HL-60 (cell line): ENCODE measurements around the gene TP73.

Experiments used
- DNase-seq, 2 experiments: peaks; one replicate each; pipeline ENCODE4 v3.0.0-alpha.2; 2010 to 2020; ENCODE audit warnings: low read depth in 1 of 2, low spot score in 1 of 2
- H3K27ac ChIP-seq: fragments of 250-450 bp; sonication (Bioruptor Pico); replicated peaks from 2 replicates; pipeline ENCODE4 v1.5.1; 2020; ENCODE audit warnings: mild to moderate bottlenecking, moderate library complexity
- H3K27me3 ChIP-seq: fragments of 250-450 bp; sonication (Bioruptor Pico); 2 replicates; pipeline ENCODE4 v1.5.1; 2021; ENCODE audit warnings: mild to moderate bottlenecking, moderate library complexity; ENCODE audit not compliant: insufficient read depth, poor library complexity, severe bottlenecking
- H3K4me3 ChIP-seq: replicated peaks from 2 replicates; pipeline ENCODE4 v1.5.1; 2011; ENCODE audit warnings: mild to moderate bottlenecking, control low read depth, low read length; ENCODE audit not compliant: insufficient read depth
- GABPA ChIP-seq: IDR thresholded peaks from 2 replicates; pipeline ENCODE4 v1.6.1; 2012; ENCODE audit warnings: low read depth
- POLR2AphosphoS5 ChIP-seq: IDR thresholded peaks from 2 replicates; pipeline ENCODE4 v1.6.1; 2012; ENCODE audit warnings: low read depth
- SPI1 ChIP-seq: IDR thresholded peaks from 2 replicates; pipeline ENCODE4 v1.6.1; 2012; ENCODE audit warnings: low read depth, mild to moderate bottlenecking, borderline replicate concordance
- TF ChIP-seq, protein P1 (sequence below): IDR thresholded peaks from one replicate; pipeline ENCODE4 v1.5.1; 2011; ENCODE audit warnings: low read length, control low read depth, inconsistent platforms; ENCODE audit not compliant: insufficient read depth
- TF ChIP-seq, protein P2 (sequence below): IDR thresholded peaks from 2 replicates; pipeline ENCODE4 v1.6.1; 2012; ENCODE audit warnings: low read depth; ENCODE audit not compliant: insufficient replicate concordance

The TP73 gene

DNA sequence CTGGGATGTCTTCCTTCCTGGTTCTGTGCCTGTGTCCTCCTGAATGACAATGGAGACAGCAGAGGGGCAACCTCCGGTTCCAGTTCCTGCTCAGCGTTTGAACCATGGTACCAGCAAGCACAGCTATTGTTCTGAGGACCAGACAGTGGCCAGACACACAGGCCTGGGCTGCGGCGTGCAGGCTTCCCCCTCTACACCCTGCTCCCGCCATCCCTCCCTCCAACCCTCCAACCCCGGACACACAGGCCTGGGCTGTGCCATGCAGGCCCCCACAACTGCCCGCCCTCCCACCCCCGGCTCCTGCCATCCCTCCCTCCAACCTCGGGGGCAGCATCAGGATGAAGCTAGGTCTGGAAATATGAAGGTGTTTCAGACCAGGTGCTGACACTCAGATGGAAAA, 35.5 kb upstream of the TP73 start:
- Histone ChIP-seq H3K27ac (no peak overlapping the region), H3K27me3 (peaks cover 6% of the 10 kb centered on the region), H3K4me3 (no peak overlapping the region)
- TF ChIP-seq, protein P1, sequence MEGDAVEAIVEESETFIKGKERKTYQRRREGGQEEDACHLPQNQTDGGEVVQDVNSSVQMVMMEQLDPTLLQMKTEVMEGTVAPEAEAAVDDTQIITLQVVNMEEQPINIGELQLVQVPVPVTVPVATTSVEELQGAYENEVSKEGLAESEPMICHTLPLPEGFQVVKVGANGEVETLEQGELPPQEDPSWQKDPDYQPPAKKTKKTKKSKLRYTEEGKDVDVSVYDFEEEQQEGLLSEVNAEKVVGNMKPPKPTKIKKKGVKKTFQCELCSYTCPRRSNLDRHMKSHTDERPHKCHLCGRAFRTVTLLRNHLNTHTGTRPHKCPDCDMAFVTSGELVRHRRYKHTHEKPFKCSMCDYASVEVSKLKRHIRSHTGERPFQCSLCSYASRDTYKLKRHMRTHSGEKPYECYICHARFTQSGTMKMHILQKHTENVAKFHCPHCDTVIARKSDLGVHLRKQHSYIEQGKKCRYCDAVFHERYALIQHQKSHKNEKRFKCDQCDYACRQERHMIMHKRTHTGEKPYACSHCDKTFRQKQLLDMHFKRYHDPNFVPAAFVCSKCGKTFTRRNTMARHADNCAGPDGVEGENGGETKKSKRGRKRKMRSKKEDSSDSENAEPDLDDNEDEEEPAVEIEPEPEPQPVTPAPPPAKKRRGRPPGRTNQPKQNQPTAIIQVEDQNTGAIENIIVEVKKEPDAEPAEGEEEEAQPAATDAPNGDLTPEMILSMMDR: no peak
- TF ChIP-seq GABPA (no peak), SPI1 (no peak), POLR2AphosphoS5 (no peak)
- TF ChIP-seq, protein P2, sequence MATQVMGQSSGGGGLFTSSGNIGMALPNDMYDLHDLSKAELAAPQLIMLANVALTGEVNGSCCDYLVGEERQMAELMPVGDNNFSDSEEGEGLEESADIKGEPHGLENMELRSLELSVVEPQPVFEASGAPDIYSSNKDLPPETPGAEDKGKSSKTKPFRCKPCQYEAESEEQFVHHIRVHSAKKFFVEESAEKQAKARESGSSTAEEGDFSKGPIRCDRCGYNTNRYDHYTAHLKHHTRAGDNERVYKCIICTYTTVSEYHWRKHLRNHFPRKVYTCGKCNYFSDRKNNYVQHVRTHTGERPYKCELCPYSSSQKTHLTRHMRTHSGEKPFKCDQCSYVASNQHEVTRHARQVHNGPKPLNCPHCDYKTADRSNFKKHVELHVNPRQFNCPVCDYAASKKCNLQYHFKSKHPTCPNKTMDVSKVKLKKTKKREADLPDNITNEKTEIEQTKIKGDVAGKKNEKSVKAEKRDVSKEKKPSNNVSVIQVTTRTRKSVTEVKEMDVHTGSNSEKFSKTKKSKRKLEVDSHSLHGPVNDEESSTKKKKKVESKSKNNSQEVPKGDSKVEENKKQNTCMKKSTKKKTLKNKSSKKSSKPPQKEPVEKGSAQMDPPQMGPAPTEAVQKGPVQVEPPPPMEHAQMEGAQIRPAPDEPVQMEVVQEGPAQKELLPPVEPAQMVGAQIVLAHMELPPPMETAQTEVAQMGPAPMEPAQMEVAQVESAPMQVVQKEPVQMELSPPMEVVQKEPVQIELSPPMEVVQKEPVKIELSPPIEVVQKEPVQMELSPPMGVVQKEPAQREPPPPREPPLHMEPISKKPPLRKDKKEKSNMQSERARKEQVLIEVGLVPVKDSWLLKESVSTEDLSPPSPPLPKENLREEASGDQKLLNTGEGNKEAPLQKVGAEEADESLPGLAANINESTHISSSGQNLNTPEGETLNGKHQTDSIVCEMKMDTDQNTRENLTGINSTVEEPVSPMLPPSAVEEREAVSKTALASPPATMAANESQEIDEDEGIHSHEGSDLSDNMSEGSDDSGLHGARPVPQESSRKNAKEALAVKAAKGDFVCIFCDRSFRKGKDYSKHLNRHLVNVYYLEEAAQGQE: no peak
- DNase-seq: no peak

DNA sequence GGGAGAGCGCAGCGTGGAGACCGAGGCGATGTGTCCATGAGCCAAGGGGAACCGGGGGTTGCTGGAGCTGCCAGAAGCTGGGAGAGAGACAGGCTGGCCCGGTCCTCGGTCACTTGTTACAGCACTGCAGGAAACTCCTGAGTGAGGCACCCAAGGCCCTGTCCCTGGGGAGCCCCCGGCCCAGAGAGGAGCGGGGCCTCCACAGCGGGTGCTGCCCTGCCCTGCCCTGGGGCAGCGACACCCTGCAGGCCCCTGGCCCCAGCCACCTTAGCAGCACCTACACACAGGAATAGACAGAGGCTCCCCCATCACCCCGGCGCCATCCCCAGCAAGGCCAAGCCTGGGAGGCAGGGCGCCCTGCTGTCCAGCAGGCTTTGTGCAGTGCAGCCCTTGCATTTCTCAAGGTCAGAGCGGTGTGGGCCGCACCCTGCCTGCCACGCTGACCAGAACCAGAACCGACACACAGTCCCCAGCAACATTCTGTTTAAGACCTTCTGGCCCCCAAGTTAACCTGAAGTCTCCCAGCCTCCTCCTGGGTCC, 34.4 kb upstream of the TP73 start:
- Histone ChIP-seq H3K4me3 (no peak overlapping the region), H3K27me3 (no peaks in the 10 kb centered on the region), H3K27ac (no peak overlapping the region)
- no peak for DNase-seq
- TF ChIP-seq GABPA (no peak), SPI1 (no peak), POLR2AphosphoS5 (no peak)
- TF ChIP-seq, protein P1: no peak
- TF ChIP-seq, protein P2: no peak

DNA sequence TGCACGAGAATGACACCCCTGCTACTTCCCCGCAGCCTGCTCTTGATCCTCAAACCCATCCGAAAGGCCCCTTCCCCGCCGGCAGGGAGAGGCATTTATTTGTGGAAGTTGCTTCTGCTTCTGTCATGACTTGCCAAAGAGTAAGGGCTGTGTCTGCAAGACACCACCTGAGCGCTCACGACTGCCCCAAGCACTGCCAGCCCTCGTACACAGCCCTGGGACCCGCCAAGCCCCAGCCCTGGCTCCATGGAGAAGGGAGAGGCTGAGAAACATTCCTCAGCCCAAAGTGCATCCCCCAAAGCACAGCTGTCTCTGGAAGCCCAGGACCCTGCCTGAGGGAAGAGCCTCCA, 33.8 kb upstream of the TP73 start:
- TF ChIP-seq GABPA (no peak), SPI1 (no peak), POLR2AphosphoS5 (no peak)
- TF ChIP-seq, protein P2: no peak
- TF ChIP-seq, protein P1: no peak
- no peak overlapping the region for H3K4me3 ChIP-seq
- no peak for DNase-seq
- H3K27me3 ChIP-seq: no peaks in the 10 kb centered on the region
- no peak overlapping the region for H3K27ac ChIP-seq
